Activated naive CD8-positive, alpha-beta T cell treated with anti-CD3 and anti-CD28 coated beads, Interleukin-2, amount 10 ng/mL, durations not matched to agents 7 days and 5 days (primary cell): ENCODE measurements around the gene MARCHF6. TPM values are rescaled to one million over a fixed set of nuclear protein-coding genes. Genes with fewer than 3 reads are reported as not detected.
"Not testable (repeated sequence)": the region's sequence is repeated elsewhere in the genome, so short reads cannot be mapped to it uniquely, and the experiment has no call there.

Source experiments
- ATAC-seq: fragments of 150-1000 bp; cut with Tn5 transposase; one replicate; pipeline ENCODE4 v1.10.0; 2021; ENCODE audit warnings: low read depth, moderate library complexity
- POLR2A ChIA-PET: fragments of 350-600 bp; sonication (Branson Sonifier 250); formaldehyde crosslinking; loops from one replicate; lab custom pipeline; 2021; ENCODE audit warnings: antibody characterized with exemption; lab: Charles Lee
- DNase-seq: peaks from one replicate; pipeline ENCODE4 v3.0.0; 2021
- H3K27ac Mint-ChIP-seq: one replicate; pipeline ENCODE4 v1.8.0; 2022; ENCODE audit warnings: mild to moderate bottlenecking, mixed read lengths
- H3K27me3 Mint-ChIP-seq: one replicate; pipeline ENCODE4 v1.8.0; 2022; ENCODE audit warnings: mild to moderate bottlenecking, moderate library complexity, mixed read lengths
- H3K36me3 Mint-ChIP-seq: one replicate; pipeline ENCODE4 v1.8.0; 2021; ENCODE audit warnings: mild to moderate bottlenecking, mixed read lengths
- H3K4me1 Mint-ChIP-seq: one replicate; pipeline ENCODE4 v1.8.0; 2021; ENCODE audit warnings: mixed read lengths
- H3K4me3 Mint-ChIP-seq: one replicate; pipeline ENCODE4 v1.8.0; 2022; ENCODE audit warnings: mild to moderate bottlenecking, moderate library complexity, mixed read lengths
- H3K9me3 Mint-ChIP-seq: one replicate; pipeline ENCODE4 v1.8.0; 2021; ENCODE audit warnings: mixed read lengths
- total RNA-seq, 2 experiments: library from RNA; stranded (reverse); gene quantifications; one replicate each; pipeline ENCODE4 v1.2.3, GENCODE V29; 2021

MARCHF6 gene, protein sequence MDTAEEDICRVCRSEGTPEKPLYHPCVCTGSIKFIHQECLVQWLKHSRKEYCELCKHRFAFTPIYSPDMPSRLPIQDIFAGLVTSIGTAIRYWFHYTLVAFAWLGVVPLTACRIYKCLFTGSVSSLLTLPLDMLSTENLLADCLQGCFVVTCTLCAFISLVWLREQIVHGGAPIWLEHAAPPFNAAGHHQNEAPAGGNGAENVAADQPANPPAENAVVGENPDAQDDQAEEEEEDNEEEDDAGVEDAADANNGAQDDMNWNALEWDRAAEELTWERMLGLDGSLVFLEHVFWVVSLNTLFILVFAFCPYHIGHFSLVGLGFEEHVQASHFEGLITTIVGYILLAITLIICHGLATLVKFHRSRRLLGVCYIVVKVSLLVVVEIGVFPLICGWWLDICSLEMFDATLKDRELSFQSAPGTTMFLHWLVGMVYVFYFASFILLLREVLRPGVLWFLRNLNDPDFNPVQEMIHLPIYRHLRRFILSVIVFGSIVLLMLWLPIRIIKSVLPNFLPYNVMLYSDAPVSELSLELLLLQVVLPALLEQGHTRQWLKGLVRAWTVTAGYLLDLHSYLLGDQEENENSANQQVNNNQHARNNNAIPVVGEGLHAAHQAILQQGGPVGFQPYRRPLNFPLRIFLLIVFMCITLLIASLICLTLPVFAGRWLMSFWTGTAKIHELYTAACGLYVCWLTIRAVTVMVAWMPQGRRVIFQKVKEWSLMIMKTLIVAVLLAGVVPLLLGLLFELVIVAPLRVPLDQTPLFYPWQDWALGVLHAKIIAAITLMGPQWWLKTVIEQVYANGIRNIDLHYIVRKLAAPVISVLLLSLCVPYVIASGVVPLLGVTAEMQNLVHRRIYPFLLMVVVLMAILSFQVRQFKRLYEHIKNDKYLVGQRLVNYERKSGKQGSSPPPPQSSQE
- 100 to 1,000 TPM; 127 to 135 TPM for total RNA-seq

DNA sequence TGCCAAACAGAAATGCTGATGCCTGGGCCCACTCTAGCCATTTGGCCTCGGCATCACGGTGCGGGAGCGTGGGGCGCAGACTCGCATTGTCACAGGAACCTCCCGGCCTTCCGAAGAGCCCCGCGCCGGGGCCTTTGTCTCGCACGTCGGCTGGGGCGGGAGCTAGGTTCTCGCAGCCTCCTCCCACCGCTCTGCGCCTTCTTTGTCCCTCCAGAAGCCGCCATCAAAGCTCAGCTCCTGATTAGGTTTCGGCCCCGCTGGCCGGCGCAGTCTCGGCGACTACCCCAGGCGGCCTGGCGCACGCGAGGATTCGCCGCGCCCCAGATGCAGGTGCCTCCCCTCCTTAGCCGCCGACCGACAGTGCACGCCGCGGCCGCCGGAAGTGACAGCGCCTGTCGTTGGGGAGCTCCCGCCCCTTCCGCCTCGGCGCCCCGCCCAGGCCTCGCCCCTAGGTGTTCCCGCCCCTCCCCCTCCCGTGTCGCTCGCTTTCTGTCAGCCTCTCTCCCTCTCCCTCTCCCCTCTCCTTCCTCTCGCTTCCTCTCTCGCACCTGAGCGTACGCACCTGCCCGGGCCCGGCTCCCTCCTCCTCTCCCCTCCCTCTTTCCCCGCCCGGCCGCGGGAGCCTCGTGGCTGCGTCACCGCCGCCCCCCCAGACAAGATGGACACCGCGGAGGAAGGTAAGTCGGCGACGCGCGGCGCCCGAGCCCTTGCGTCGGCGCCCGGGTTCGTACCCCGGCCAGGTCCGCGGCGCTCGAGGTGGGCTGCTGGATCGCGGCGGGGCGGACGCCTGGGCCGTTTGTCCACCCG, at the start of gene MARCHF6:
TSS of gene MARCHF6 (plus strand) at position 455 of the 807 bp plus-strand sequence. CDS start at position 659, 204 bp downstream.
- Mint-ChIP-seq H3K27me3 (no peaks in the 10 kb centered on the region), H3K9me3 (no peaks in the 10 kb centered on the region), H3K36me3 (peaks cover 6% of the 10 kb centered on the region), H3K4me1 (peaks cover 33% of the 10 kb centered on the region), H3K27ac (peak within 1 kb of the TSS; percentile 100), H3K4me3 (peak within 1 kb of the TSS; percentile 100)
- peak; percentile 96 for DNase-seq
- POLR2A ChIA-PET: interaction anchor here (0.7 to 3.2 kb wide), 15 partner anchors 11 to 281 kb away, joined by 3 to 40 read pairs (median 5); partner anchors contain the start of genes ATPSCKMT, CCT5 and ROPN1L
- peak; percentile 84 for ATAC-seq

DNA sequence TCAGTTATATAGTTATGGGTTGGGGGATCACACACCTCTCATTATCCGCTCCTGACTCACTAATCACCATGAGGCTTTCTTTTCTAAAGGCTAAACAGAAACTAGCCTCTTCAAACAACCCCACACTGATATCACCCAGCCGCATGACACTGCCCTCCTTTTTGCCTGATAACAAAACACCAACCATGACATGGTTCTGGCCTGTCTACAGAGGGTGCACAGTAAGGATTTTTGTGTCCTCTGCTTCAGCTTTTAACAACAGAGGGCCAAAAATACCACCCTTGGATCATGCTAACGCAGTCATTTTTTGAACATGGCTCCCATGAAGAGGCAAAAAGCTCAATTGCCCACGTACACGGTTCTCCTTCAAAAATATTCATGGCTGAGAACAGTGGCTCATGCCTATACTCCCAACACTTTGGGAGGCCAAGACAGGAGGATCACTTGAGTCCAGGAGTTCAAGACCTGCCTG, 49.8 kb upstream of the MARCHF6 start:
- Mint-ChIP-seq H3K4me3 (no peak overlapping the region), H3K4me1 (peaks cover 9% of the 10 kb centered on the region), H3K27me3 (peaks cover 29% of the 10 kb centered on the region), H3K36me3 (peaks cover 2% of the 10 kb centered on the region), H3K9me3 (no peaks in the 10 kb centered on the region), H3K27ac (no peak overlapping the region)
- DNase-seq: no peak
- POLR2A ChIA-PET: interaction anchor here (0.6 kb wide), 2 partner anchors 12 to 54 kb away, joined by 3 to 4 read pairs; partner anchors contain the start of gene ATPSCKMT
- ATAC-seq: no peak

DNA sequence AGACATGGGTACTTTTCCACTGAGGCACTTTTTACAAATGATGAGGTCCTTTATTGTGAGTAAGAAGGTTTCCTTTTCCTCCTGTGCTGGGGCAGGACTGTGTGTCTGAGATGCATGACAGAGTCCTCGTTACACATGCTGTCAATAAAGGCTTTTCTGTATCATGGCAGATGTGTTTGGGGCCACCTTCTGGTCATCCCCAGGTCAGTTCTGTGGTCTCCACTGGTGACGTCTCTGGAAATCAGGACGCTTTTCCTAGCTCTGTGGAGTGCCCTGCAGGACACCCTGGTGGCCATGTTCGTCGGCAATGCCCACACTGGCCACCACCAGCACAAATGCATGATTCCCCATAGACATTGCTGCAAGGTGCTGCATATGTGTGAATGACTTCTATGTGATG, 48.6 kb upstream of the MARCHF6 start:
- H3K27ac Mint-ChIP-seq: no peak overlapping the region
- peaks cover 34% of the 10 kb centered on the region for H3K27me3 Mint-ChIP-seq
- no peak overlapping the region for H3K4me3 Mint-ChIP-seq
- DNase-seq (no peak), ATAC-seq (no peak)
- H3K36me3 Mint-ChIP-seq: peaks cover under 1% of the 10 kb centered on the region
- POLR2A ChIA-PET: interaction anchor here (0.7 kb wide), 1 partner anchor 48 kb away, joined by 3 read pairs; no protein-coding TSS in a partner anchor
- H3K9me3 Mint-ChIP-seq: no peaks in the 10 kb centered on the region
- H3K4me1 Mint-ChIP-seq: peaks cover 9% of the 10 kb centered on the region

DNA sequence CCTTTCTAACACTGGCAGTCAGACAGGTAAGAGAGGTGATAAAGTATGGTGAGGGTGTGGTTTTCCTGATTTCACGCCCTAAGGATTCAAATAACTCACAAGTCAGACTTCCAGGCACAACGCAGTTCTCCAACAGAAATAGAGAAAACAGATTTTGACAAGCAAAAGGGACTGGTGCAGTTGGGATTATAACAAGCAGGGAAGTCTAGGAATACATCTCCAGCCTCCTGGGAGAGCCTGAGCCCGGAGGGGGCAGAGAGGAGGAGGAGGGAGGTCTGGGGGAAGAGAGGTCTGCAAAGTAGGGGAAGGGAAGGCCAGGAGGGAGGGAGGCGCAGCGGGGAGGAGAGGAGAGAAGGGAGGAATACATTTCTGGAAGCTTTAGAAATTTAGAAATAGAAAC, 47.4 kb upstream of the MARCHF6 start:
- Mint-ChIP-seq H3K4me3 (no peak overlapping the region), H3K4me1 (peaks cover 9% of the 10 kb centered on the region), H3K36me3 (no peaks in the 10 kb centered on the region), H3K27me3 (peaks cover 34% of the 10 kb centered on the region), H3K27ac (no peak overlapping the region), H3K9me3 (no peaks in the 10 kb centered on the region)
- no peak for DNase-seq
- POLR2A ChIA-PET: no interaction called here
- ATAC-seq: no peak

DNA sequence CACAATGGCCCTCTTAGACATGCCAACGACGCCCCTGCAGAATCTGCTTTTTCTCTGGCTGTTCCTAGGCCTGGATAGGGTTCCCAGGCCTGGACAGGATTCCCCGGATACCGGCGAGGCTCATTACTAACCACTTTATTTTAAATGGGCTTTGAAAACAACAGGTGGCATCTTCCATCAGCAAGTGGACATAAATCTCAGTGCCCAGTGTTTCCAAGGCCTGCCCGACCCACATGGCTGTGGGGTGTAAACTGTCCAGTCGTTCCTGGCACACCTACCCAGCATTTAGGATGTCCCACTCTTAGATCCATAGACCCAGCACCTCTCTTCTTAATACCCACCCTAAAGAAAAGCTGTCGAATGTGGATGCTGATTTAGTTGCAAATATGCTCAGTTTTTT, 46.7 kb upstream of the MARCHF6 start:
- H3K9me3 Mint-ChIP-seq: no peaks in the 10 kb centered on the region
- DNase-seq (no peak), ATAC-seq (no peak)
- H3K36me3 Mint-ChIP-seq: no peaks in the 10 kb centered on the region
- POLR2A ChIA-PET: no interaction called here
- H3K27ac Mint-ChIP-seq: no peak overlapping the region
- peak overlapping the region; percentile 74 for H3K4me3 Mint-ChIP-seq
- H3K4me1 Mint-ChIP-seq: peaks cover 9% of the 10 kb centered on the region
- peaks cover 34% of the 10 kb centered on the region for H3K27me3 Mint-ChIP-seq

DNA sequence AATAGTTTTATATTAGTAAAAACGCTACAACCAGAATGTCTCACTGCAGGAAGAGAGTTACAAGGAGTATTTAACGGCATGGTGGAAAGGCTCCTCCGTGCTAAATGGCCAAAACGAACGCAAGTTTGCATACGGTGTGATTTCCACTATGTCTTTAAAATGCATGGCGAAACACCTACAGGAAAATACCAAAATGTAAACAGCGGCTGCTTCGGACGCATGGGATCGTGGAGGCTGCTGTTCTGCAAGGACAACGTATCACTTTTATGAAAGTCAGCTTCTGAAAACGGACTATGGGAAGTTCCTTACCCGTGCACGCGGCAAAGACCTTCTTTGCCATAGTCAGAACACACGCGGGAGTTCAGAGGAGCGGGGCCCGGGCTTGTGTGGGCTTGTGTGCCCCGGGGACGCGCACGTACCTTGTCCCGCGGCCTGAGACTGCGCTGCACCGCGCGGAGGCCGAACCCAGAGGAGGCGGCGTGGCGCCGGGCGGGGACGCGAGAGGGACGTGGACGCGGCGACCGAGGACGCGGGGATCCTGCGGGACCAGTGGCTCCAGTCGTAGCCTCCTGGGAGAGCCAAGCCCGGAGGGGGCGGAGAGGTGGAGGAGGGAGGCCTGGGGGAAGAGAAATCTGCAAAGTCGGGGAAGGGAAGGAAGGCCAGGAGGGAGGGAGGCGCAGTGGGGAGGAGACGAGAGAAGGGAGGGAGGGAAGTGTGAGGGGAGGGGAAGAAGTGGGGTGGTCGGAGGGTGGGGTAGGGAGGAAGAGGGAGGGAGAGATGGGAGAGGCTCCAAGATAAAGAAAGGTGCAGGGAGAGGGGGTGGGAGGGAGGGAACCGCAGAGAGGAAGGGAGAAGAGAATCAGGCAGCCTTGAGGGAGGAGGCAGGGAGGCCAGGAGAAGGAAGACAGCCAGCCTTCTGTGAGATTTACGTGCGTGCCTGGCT, 46.0 kb upstream of the MARCHF6 start, which contains the start of gene CMBL:
TSS of gene CMBL (minus strand) at position 697 of the 943 bp plus-strand sequence. CDS start 17,140 bp downstream, outside the sequence.
- Mint-ChIP-seq H3K27me3 (peaks cover 34% of the 10 kb centered on the region), H3K4me3 (peak within 1 kb of the TSS; percentile 74), H3K4me1 (peaks cover 9% of the 10 kb centered on the region), H3K36me3 (no peaks in the 10 kb centered on the region), H3K27ac (peak within 1 kb of the TSS; percentile 17), H3K9me3 (no peaks in the 10 kb centered on the region)
- DNase-seq (peak; percentile 53), ATAC-seq (peak; percentile 81)
- POLR2A ChIA-PET: no interaction called here

DNA sequence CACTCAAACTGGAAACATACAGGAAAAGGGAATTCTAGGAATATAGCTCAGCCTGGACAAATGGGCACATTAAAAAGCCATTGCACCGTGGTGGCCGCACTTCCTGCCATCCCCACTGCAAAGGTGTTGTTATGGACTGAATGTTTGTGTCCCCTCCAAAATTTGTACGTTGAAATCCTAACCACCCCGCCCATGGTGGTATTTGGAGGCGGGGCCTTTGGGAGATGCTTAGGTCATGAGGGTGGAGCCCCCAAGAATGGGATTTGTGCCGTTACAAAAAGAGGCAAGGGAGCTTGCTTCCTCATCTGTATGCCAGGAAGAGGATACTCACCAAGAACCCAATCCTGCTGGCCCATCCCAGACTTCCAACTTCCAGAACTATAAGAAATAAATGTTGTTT, 44.7 kb upstream of the MARCHF6 start:
- DNase-seq: no peak
- peaks cover 30% of the 10 kb centered on the region for H3K27me3 Mint-ChIP-seq
- no peaks in the 10 kb centered on the region for H3K9me3 Mint-ChIP-seq
- no peak for ATAC-seq
- POLR2A ChIA-PET: no interaction called here
- no peaks in the 10 kb centered on the region for H3K36me3 Mint-ChIP-seq
- no peak overlapping the region for H3K27ac Mint-ChIP-seq
- H3K4me1 Mint-ChIP-seq: peaks cover 9% of the 10 kb centered on the region
- peak overlapping the region; percentile 31 for H3K4me3 Mint-ChIP-seq

DNA sequence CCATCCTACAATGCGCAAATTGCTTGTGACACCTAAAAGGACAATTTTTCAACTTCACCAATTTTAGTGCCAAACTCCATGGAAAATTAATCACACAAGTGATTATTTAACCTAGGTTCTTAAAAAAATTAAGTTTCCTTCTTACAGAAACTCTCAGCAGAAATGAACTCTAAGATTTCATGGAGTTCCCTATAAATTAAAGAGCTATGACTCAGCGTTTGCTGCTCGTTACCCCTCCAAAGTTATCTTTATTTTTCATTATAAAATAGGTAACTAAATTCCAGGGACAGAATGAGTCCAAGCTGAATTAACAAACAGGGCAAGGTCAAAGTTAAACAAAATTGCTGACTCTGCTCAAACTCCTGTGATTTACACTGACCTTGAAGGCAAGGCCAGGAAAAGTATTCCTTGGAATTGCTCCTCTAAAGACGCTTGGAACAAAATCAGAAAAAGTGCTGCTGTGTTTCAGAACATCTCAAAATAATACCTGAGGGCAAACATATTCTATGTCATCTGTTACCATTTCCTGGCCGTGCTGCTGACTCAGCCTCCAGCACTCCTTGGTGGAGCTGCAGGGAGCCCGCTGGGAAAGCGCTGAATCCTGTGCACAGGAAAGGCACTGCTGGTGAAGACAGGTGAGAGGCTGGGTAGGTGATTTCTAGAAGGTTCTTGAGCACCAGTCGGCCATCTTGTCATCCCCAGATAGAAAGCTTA, 43.3 kb upstream of the MARCHF6 start:
- POLR2A ChIA-PET: no interaction called here
- no peak for ATAC-seq
- Mint-ChIP-seq H3K27me3 (peaks cover 30% of the 10 kb centered on the region), H3K4me3 (no peak overlapping the region), H3K36me3 (no peaks in the 10 kb centered on the region), H3K4me1 (peaks cover 9% of the 10 kb centered on the region), H3K9me3 (no peaks in the 10 kb centered on the region), H3K27ac (no peak overlapping the region)
- no peak for DNase-seq

DNA sequence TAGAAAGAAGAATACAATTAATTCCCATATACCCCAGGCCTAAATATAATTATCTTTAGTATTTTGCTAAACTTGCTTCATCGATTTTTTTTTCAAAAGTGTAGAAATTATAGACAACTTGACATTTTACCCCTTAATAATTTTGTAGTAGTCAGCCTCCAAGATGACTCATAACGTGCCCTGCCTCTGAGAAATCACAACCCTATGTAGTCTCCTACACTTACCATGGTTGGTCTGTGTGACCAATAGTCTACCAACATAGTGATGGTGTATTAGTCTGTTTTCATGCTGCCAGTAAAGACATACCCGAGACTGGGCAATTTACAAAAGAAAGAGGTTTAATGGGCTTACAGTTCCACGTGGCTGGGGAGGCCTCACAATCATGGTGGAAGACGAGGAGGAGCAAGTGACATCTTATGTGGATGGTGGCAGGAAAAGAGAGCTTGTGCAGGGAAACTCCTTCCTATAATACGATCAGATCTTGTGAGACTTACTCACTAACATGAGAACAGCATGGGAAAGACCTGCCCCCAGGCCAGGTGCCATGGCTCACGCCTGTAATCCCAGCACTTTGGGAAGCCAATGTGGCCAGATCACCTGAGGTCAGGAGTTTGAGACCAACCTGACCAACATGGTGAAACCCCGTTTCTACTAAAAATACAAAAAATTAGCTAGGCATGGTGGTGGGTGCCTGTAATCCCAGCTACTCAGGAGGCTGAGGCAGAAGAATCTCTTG, 42.5 kb upstream of the MARCHF6 start:
- peaks cover 25% of the 10 kb centered on the region for H3K27me3 Mint-ChIP-seq

DNA sequence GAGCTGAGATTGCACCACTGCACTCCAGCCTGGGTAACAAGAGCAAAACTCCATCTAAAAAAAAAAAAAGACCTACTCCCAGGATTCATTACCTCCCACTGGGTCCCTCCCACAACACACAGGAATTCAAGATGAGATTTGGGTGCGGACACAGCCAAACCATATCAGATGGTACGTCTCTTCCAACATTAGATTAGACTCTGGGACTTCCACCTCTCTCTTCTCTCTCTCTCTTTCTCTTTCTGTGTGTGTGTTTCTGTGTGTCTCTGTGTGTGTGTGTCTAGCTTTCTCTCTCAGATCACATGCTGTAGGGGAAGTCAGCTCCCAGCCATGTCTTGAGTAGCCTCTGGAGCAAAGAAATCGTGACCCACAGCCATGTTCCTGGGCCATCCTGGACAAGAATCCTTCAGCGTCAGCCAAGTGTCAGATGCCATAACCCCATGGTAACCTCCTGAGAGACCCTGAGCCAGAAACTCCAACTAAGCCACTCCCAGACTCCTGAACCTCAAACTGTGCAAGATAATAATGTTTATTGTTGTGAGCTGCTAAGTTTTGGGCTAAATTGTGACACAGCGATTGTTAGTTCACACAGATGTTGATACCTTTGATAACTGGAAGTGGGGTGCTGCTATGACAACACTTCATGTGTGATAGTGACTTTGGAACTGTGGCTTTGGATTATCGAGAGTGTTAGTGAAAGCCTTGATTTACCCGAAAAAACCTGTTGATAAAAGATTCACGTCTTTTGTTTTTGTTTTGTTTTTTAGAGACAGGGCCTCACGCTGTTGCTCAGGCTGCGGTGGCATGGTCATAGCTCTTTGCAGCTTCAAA, 41.7 kb upstream of the MARCHF6 start:
- Mint-ChIP-seq H3K36me3 (no peaks in the 10 kb centered on the region), H3K4me1 (peaks cover 8% of the 10 kb centered on the region), H3K27ac (no peak overlapping the region), H3K9me3 (no peaks in the 10 kb centered on the region), H3K27me3 (peaks cover 19% of the 10 kb centered on the region), H3K4me3 (no peak overlapping the region)
- POLR2A ChIA-PET: no interaction called here
- ATAC-seq (no peak), DNase-seq (no peak)

More for the DNA sequence above, 42.5 kb upstream of the MARCHF6 start:
- H3K4me1 Mint-ChIP-seq, H3K9me3 Mint-ChIP-seq, POLR2A ChIA-PET, DNase-seq, ATAC-seq, H3K4me3 Mint-ChIP-seq, H3K36me3 Mint-ChIP-seq, H3K27ac Mint-ChIP-seq: not testable (repeated sequence)
